ENCODE data around the gene EVPL. TPM values are rescaled to one million over a fixed set of nuclear protein-coding genes. Genes with fewer than 3 reads are reported as not detected.

Gene EVPL
- total and polyA plus RNA-seq, 5 donors, result 0.02 to 0.09 (median 0.07) TPM; not detected in 1

Other genes starting within 250 kb of the EVPL start
- 10 to 100 TPM; 18.2 to 22.5 (median 19.9) TPM for gene UNK, start 242.5 kb downstream of the EVPL start, total RNA-seq
- 20.8 TPM for gene UNK, start 242.5 kb downstream of the EVPL start, polyA plus RNA-seq
- 10 to 100 TPM; 12.6 to 30.4 (median 27.4) TPM for gene UNC13D, start 182.9 kb downstream of the EVPL start, total RNA-seq
- gene UNC13D, start 182.9 kb downstream of the EVPL start, polyA plus RNA-seq, result 18.8 TPM
- gene WBP2, start 172.0 kb downstream of the EVPL start, total RNA-seq, result 100 to 1,000 TPM; 112 to 128 (median 118) TPM
- gene WBP2, start 172.0 kb downstream of the EVPL start, polyA plus RNA-seq, result 109 TPM
- 10 to 100 TPM; 24.1 to 25.9 (median 25.3) TPM for gene TRIM47, start 148.7 kb downstream of the EVPL start, total RNA-seq
- gene TRIM47, start 148.7 kb downstream of the EVPL start, polyA plus RNA-seq, result 19.2 TPM
- 10 to 100 TPM in 1 of 4 donors, 1 to 10 TPM in 3; 5.7 to 10.7 (median 7.7) TPM for gene TRIM65, start 130.4 kb downstream of the EVPL start, total RNA-seq
- 7.9 TPM for gene TRIM65, start 130.4 kb downstream of the EVPL start, polyA plus RNA-seq
- gene MRPL38, start 122.4 kb downstream of the EVPL start, total RNA-seq, result 10 to 100 TPM; 64.1 to 94.2 (median 83.8) TPM
- gene MRPL38, start 122.4 kb downstream of the EVPL start, polyA plus RNA-seq, result 57.9 TPM
- gene FBF1, start 86.3 kb downstream of the EVPL start, total RNA-seq, result 1 to 10 TPM; 4.8 to 5.5 (median 5.1) TPM
- gene FBF1, start 86.3 kb downstream of the EVPL start, polyA plus RNA-seq, result 5.0 TPM
- 10 to 100 TPM; 56.9 to 67.5 (median 62.3) TPM for gene ACOX1, start 48.1 kb downstream of the EVPL start, total RNA-seq
- gene ACOX1, start 48.1 kb downstream of the EVPL start, polyA plus RNA-seq, result 18.7 TPM
- 10 to 100 TPM in 2 of 4 donors, 1 to 10 TPM in 2; 8.5 to 12.1 (median 9.9) TPM for gene TEN1, start 48.1 kb downstream of the EVPL start, total RNA-seq
- gene TEN1, start 48.1 kb downstream of the EVPL start, polyA plus RNA-seq, result 22.5 TPM
- 1 to 10 TPM; 2.4 to 2.6 (median 2.5) TPM for gene CDK3, start 26.5 kb downstream of the EVPL start, total RNA-seq
- 2.9 TPM for gene CDK3, start 26.5 kb downstream of the EVPL start, polyA plus RNA-seq
- gene SRP68, start 45.2 kb upstream of the EVPL start, total RNA-seq, result 10 to 100 TPM; 59.9 to 63.5 (median 61.5) TPM
- 34.6 TPM for gene SRP68, start 45.2 kb upstream of the EVPL start, polyA plus RNA-seq
- not detected for gene GALR2, start 47.5 kb upstream of the EVPL start, total RNA-seq
- not detected for gene GALR2, start 47.5 kb upstream of the EVPL start, polyA plus RNA-seq
- gene ZACN, start 51.9 kb upstream of the EVPL start, total RNA-seq, result not detected
- 1.5 TPM for gene ZACN, start 51.9 kb upstream of the EVPL start, polyA plus RNA-seq
- 10 to 100 TPM; 74.5 to 93.5 (median 84.8) TPM for gene EXOC7, start 76.5 kb upstream of the EVPL start, total RNA-seq
- 40.4 TPM for gene EXOC7, start 76.5 kb upstream of the EVPL start, polyA plus RNA-seq
- not detected for gene FOXJ1, start 113.9 kb upstream of the EVPL start, total RNA-seq
- gene FOXJ1, start 113.9 kb upstream of the EVPL start, polyA plus RNA-seq, result not detected
- 10 to 100 TPM; 10.2 to 18.8 (median 13.9) TPM for gene RNF157, start 213.2 kb upstream of the EVPL start, total RNA-seq
- gene RNF157, start 213.2 kb upstream of the EVPL start, polyA plus RNA-seq, result 12.1 TPM
- gene UBALD2, start 238.0 kb upstream of the EVPL start, total RNA-seq, result 10 to 100 TPM; 19.8 to 28.9 (median 24.5) TPM
- gene UBALD2, start 238.0 kb upstream of the EVPL start, polyA plus RNA-seq, result 19.5 TPM